HEK293 (cell line): Measurements from ENCODE around the gene KRTAP10-5.

Experiments used
- CTCF ChIA-PET: fragments of 350-600 bp; formaldehyde crosslinking; extraction: SDS; loops from one replicate; lab custom pipeline; 2021; ENCODE audit warnings: antibody characterized with exemption; lab: Yijun Ruan, JAX
- POLR2A ChIA-PET: fragments of 300-600 bp; formaldehyde crosslinking; extraction: SDS; loops from one replicate; lab custom pipeline; 2020; ENCODE audit warnings: antibody characterized with exemption, inconsistent platforms; lab: Yijun Ruan, JAX
- H3K27ac ChIP-seq: fragments of 200-500 bp; sonication (Bioruptor generic); 2 replicates; pipeline ENCODE4 v1.5.1; 2014; ENCODE audit warnings: low read depth, low read length, control low read depth, inconsistent platforms; ENCODE audit errors: extremely low read depth
- H3K36me3 ChIP-seq, 2 experiments: fragments of 200-500 bp in 1 of 2; sonication (Bioruptor generic) in 1 of 2; 1 replicate in 1 of 2; 2 replicates in 1 of 2; pipeline ENCODE4 v1.5.1; 2014 to 2017; ENCODE audit warnings: inconsistent platforms in 2 of 2, low read length in 2 of 2; ENCODE audit not compliant: control insufficient read depth in 2 of 2, insufficient read depth in 1 of 2
- H3K4me1 ChIP-seq: fragments of 200-500 bp; sonication (Bioruptor generic); 2 replicates; pipeline ENCODE4 v1.5.1; 2014; ENCODE audit warnings: mild to moderate bottlenecking, low read length, inconsistent platforms; ENCODE audit not compliant: control insufficient read depth, insufficient read depth
- H3K4me3 ChIP-seq: 2 replicates; pipeline ENCODE4 v1.5.1; 2011; ENCODE audit warnings: low read depth, mild to moderate bottlenecking, control low read depth, low read length, moderate library complexity
- H3K9me3 ChIP-seq: fragments of 200-500 bp; sonication (Bioruptor generic); 2 replicates; pipeline ENCODE4 v1.5.1; 2014; ENCODE audit warnings: low read depth, low read length, inconsistent platforms; ENCODE audit not compliant: control insufficient read depth, insufficient read depth
- CTCF ChIP-seq: fragments of 450-650 bp; formaldehyde crosslinking; IDR thresholded peaks from 2 replicates; pipeline ENCODE4 v1.5.1; 2016; ENCODE audit warnings: missing biosample characterization, missing genetic modification characterization
- ELK4 ChIP-seq: IDR thresholded peaks from 2 replicates; pipeline ENCODE4 v1.6.1; 2011; ENCODE audit warnings: mild to moderate bottlenecking, low read depth, low read length, borderline replicate concordance
- FEZF1 ChIP-seq: fragments of 450-650 bp; formaldehyde crosslinking; IDR thresholded peaks from 2 replicates; pipeline ENCODE4 v1.5.1; 2016; ENCODE audit warnings: missing biosample characterization, missing genetic modification characterization
- MEIS1 ChIP-seq: sonication (generic); formaldehyde crosslinking; IDR thresholded peaks from 2 replicates; pipeline ENCODE4 v1.8.1; 2022; ENCODE audit warnings: missing genetic modification reagents, mild to moderate bottlenecking, borderline replicate concordance
- SP2 ChIP-seq: fragments of 450-650 bp; formaldehyde crosslinking; IDR thresholded peaks from 2 replicates; pipeline ENCODE4 v1.5.1; 2016; ENCODE audit warnings: missing biosample characterization, missing genetic modification characterization
- ZBTB44 ChIP-seq: fragments of 450-650 bp; IDR thresholded peaks from 2 replicates; pipeline ENCODE4 v1.5.1; 2018; ENCODE audit warnings: missing biosample characterization, mild to moderate bottlenecking, missing genetic modification characterization
- ZBTB48 ChIP-seq: fragments of 450-650 bp; formaldehyde crosslinking; IDR thresholded peaks from 2 replicates; pipeline ENCODE4 v1.5.1; 2016; ENCODE audit warnings: missing biosample characterization, missing genetic modification characterization
- ZNF19 ChIP-seq: fragments of 450-650 bp; formaldehyde crosslinking; IDR thresholded peaks from 2 replicates; pipeline ENCODE4; 2016; ENCODE audit warnings: missing biosample characterization, missing genetic modification characterization, low read depth
- ZNF2 ChIP-seq: fragments of 450-650 bp; formaldehyde crosslinking; IDR thresholded peaks from 2 replicates; pipeline ENCODE4 v1.5.1; 2016; ENCODE audit warnings: missing biosample characterization, missing genetic modification characterization
- ZNF335 ChIP-seq: fragments of 450-650 bp; formaldehyde crosslinking; conservative IDR thresholded peaks from 2 replicates; pipeline ENCODE4 v1.5.1; 2016; ENCODE audit warnings: missing biosample characterization, missing genetic modification characterization
- ZNF362 ChIP-seq: fragments of 450-650 bp; formaldehyde crosslinking; IDR thresholded peaks from 2 replicates; pipeline ENCODE4 v1.5.1; 2016; ENCODE audit warnings: missing biosample characterization, missing genetic modification characterization
- ZNF366 ChIP-seq: fragments of 450-650 bp; formaldehyde crosslinking; conservative IDR thresholded peaks from 2 replicates; pipeline ENCODE4 v1.5.1; 2016; ENCODE audit warnings: missing biosample characterization, missing genetic modification characterization
- ZNF426 ChIP-seq: fragments of 450-650 bp; formaldehyde crosslinking; IDR thresholded peaks from 2 replicates; pipeline ENCODE4 v1.5.1; 2017; ENCODE audit warnings: missing biosample characterization, missing genetic modification characterization, mild to moderate bottlenecking, inconsistent platforms, moderate library complexity
- ZNF513 ChIP-seq: fragments of 450-650 bp; IDR thresholded peaks from 2 replicates; pipeline ENCODE4 v1.5.1; 2018; ENCODE audit warnings: missing biosample characterization, missing genetic modification characterization
- ZNF548 ChIP-seq: fragments of 450-650 bp; formaldehyde crosslinking; IDR thresholded peaks from 2 replicates; pipeline ENCODE4 v1.5.1; 2016; ENCODE audit warnings: missing biosample characterization, missing genetic modification characterization
- ZNF571 ChIP-seq: fragments of 450-650 bp; formaldehyde crosslinking; IDR thresholded peaks from 2 replicates; pipeline ENCODE4 v1.5.0; 2017; ENCODE audit warnings: missing biosample characterization, missing genetic modification characterization
- ZNF600 ChIP-seq: fragments of 450-650 bp; formaldehyde crosslinking; IDR thresholded peaks from 2 replicates; pipeline ENCODE4 v1.5.1; 2016; ENCODE audit warnings: missing biosample characterization, missing genetic modification characterization
- ZNF660 ChIP-seq: fragments of 450-650 bp; IDR thresholded peaks from 2 replicates; pipeline ENCODE4 v1.5.1; 2018; ENCODE audit warnings: missing biosample characterization, mild to moderate bottlenecking, missing genetic modification characterization
- ZNF785 ChIP-seq: fragments of 450-650 bp; formaldehyde crosslinking; IDR thresholded peaks from 2 replicates; pipeline ENCODE4 v1.5.1; 2016; ENCODE audit warnings: missing biosample characterization, missing genetic modification characterization
- ZSCAN4 ChIP-seq: fragments of 450-650 bp; formaldehyde crosslinking; IDR thresholded peaks from 2 replicates; pipeline ENCODE4 v1.5.1; 2017; ENCODE audit warnings: missing biosample characterization, missing genetic modification characterization
- ZSCAN5A ChIP-seq: fragments of 450-650 bp; formaldehyde crosslinking; IDR thresholded peaks from 2 replicates; pipeline ENCODE4 v1.5.1; 2016; ENCODE audit warnings: missing biosample characterization, missing genetic modification characterization

KRTAP10-5 gene

GRCh38 chr21:44599264-44600029 lies 19.0 kb upstream of the KRTAP10-5 start:
- no peak overlapping the region for H3K4me3 ChIP-seq
- no peaks in the 10 kb centered on the region for H3K36me3 ChIP-seq
- ChIA-PET POLR2A (no interaction called here), CTCF (interaction anchor here (0.5 to 0.9 kb wide), 4 partner anchors 44 to 1144 kb away, joined by 3 read pairs; no protein-coding TSS in a partner anchor)
- H3K27ac ChIP-seq = no peak overlapping the region
- no peaks in the 10 kb centered on the region for H3K9me3 ChIP-seq
- TF ChIP-seq ZNF335 (tag by site-specific recombination) = no peak
- no peak for TF ChIP-seq ZNF2
- no peak for TF ChIP-seq ZNF571
- no peak for TF ChIP-seq ZNF362 (tag by site-specific recombination)
- no peak for TF ChIP-seq ZNF660
- TF ChIP-seq ZNF548 (tag by site-specific recombination) = no peak
- TF ChIP-seq ZSCAN4 = no peak
- no peak for TF ChIP-seq ZNF513 (tag by site-specific recombination)
- TF ChIP-seq ZNF426 = no peak
- TF ChIP-seq ZBTB44 (tag by site-specific recombination) = no peak
- no peak for TF ChIP-seq ZNF600 (tag by site-specific recombination)
- no peaks in the 10 kb centered on the region for H3K4me1 ChIP-seq

GRCh38 chr21:44598061-44598460 lies 17.7 kb upstream of the KRTAP10-5 start:
- Histone ChIP-seq H3K4me1 (no peaks in the 10 kb centered on the region), H3K9me3 (no peaks in the 10 kb centered on the region), H3K27ac (no peak overlapping the region), H3K36me3 (no peaks in the 10 kb centered on the region), H3K4me3 (no peak overlapping the region)
- CTCF ChIA-PET = no interaction called here
- POLR2A ChIA-PET = no interaction called here
- TF ChIP-seq ZNF19 (tag by site-specific recombination) = no peak

- Histone ChIP-seq H3K9me3 (no peaks in the 10 kb centered on the region), H3K27ac (no peak overlapping the region), H3K36me3 (no peaks in the 10 kb centered on the region), H3K4me3 (no peak overlapping the region), H3K4me1 (no peaks in the 10 kb centered on the region)
- TF ChIP-seq ZSCAN5A (tag by site-specific recombination) (no peak), ZNF2 (no peak), FEZF1 (tag by site-specific recombination) (no peak), ZBTB48 (tag by site-specific recombination) (no peak), ZNF785 (tag by site-specific recombination) (no peak), SP2 (tag by site-specific recombination) (no peak), ELK4 (no peak), ZNF366 (tag by site-specific recombination) (no peak), CTCF (tag by site-specific recombination) (no peak), MEIS1 (CRISPR knock-in tag) (no peak)
- POLR2A ChIA-PET = no interaction called here
- CTCF ChIA-PET = interaction anchor here (0.6 to 2.0 kb wide), 4 partner anchors 12 to 296 kb away, joined by 3 to 7 read pairs (median 4); no protein-coding TSS in a partner anchor
These were observed 15.8 kb upstream of the KRTAP10-5 start for GRCh38 chr21:44596068-44596725.
